PFSK-1 (cell line): ENCODE results near the gene GTPBP3.
A peak's percentile ranks its signal among the peaks of the same experiment; 100 is the strongest.

Experiments
- FOXP2 ChIP-seq: optimal IDR thresholded peaks from 2 replicates; pipeline ENCODE3; 2011; ENCODE audit warnings: borderline replicate concordance, control low read depth, inconsistent platforms; ENCODE audit not compliant: insufficient read depth; ENCODE audit errors: extremely low read length, extremely low read depth
- POLR2AphosphoS5 ChIP-seq: IDR thresholded peaks from 2 replicates; pipeline ENCODE4 v1.6.1; 2012; ENCODE audit warnings: low read depth, mild to moderate bottlenecking, control low read depth, low read length, moderate library complexity
- SIN3A ChIP-seq: IDR thresholded peaks from 2 replicates; pipeline ENCODE4 v1.6.1; 2012; ENCODE audit warnings: mild to moderate bottlenecking, low read length, moderate library complexity, borderline replicate concordance; ENCODE audit not compliant: insufficient read depth
- TAF1 ChIP-seq: IDR thresholded peaks from 2 replicates; pipeline ENCODE4 v1.6.1; 2012; ENCODE audit warnings: low read length, control low read depth, borderline replicate concordance; ENCODE audit not compliant: insufficient read depth
- TF ChIP-seq, protein P1 (sequence below), 2 experiments: IDR thresholded peaks; 2 replicates each; pipeline versions ENCODE4 v1.6.1 to v1.8.0; 2011 to 2012; ENCODE audit warnings: low read depth in 2 of 2, low read length in 2 of 2, control low read depth in 1 of 2, inconsistent platforms in 1 of 2, mild to moderate bottlenecking in 1 of 2, moderate library complexity in 1 of 2; ENCODE audit not compliant: insufficient read depth in 1 of 2

GTPBP3 gene

DNA sequence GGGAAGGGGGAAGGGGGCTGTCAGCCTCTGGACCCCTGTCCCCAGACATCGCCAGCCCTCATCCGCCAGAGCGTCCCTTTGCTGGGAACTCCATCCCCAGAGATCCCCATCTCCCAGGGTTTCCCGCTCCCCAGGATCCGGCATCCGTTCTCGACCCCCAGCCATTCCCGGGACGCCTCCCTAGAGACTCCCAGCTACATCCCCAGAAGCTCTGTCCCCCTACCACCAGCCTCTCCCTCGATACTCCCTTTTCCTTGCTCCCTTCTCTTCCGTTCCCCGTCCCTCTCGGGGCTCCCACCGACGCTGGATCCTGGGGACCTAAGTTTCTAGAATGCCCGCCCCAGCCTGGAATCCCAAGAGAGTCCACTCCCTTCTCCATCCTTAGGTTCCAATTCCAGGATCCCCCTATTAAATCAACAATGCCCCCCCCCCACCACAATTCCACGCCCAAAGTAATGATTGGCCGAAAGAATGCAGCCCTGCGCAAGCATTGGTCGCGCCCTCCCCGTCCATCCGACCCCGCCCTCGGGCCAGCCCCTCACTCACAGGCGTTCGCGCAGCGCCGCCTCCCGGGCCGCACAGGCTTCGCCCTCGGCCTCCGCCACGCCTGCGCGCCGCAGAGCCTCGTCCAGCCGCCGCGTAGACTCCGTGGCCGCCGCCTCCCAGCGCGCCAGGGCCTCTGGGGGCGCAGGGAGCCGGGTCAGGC, 53.5 kb downstream of the GTPBP3 start:
- TF ChIP-seq SIN3A (no peak), POLR2AphosphoS5 (no peak; the same call in 1 of the 2 replicates), FOXP2 (peak; percentile 88), TAF1 (no peak)

DNA sequence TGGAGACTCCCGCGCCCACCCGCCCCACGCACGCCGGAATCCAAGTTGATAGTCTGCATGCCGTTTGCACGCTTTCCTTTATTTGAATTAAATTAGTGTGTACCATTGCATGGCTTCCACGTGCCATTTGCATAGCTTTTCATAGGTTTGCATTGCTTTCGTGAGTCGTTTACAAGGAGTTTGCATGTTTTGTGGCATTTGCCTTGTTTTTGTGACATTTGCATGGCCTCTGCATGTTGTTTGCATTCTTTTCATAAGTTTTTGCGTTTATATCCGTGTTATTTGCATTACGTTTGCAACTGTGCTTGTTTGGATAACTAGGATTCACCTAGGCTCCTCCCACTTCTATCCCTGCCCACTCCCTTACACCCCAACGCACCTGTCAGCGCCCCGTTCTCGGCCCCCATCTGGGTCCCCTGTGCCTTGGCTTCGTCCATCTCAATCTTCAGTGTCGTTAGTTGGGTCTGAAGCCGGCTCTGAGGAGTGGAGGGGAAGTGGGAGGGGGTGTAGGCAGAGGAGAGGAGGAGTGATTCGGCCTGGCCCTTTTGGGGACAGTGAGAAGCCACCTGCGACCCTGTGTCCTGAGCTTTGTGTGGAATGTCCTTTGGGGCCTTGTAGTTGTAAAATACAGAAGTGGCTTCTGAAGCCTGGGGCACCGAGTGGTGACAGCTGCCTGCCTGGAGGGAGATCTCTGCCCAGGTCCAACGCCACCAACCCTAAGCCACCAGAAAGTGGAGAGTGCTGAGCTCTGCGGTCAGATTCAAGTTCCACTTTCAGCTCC, 54.2 kb downstream of the GTPBP3 start:
- TF ChIP-seq, protein P1, sequence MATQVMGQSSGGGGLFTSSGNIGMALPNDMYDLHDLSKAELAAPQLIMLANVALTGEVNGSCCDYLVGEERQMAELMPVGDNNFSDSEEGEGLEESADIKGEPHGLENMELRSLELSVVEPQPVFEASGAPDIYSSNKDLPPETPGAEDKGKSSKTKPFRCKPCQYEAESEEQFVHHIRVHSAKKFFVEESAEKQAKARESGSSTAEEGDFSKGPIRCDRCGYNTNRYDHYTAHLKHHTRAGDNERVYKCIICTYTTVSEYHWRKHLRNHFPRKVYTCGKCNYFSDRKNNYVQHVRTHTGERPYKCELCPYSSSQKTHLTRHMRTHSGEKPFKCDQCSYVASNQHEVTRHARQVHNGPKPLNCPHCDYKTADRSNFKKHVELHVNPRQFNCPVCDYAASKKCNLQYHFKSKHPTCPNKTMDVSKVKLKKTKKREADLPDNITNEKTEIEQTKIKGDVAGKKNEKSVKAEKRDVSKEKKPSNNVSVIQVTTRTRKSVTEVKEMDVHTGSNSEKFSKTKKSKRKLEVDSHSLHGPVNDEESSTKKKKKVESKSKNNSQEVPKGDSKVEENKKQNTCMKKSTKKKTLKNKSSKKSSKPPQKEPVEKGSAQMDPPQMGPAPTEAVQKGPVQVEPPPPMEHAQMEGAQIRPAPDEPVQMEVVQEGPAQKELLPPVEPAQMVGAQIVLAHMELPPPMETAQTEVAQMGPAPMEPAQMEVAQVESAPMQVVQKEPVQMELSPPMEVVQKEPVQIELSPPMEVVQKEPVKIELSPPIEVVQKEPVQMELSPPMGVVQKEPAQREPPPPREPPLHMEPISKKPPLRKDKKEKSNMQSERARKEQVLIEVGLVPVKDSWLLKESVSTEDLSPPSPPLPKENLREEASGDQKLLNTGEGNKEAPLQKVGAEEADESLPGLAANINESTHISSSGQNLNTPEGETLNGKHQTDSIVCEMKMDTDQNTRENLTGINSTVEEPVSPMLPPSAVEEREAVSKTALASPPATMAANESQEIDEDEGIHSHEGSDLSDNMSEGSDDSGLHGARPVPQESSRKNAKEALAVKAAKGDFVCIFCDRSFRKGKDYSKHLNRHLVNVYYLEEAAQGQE (IDR thresholded peaks at IDR 0.05; ENCODE audit: insufficient read depth in 1 of 2, low read depth in 2 of 2, low read length in 2 of 2), result no peak
- TF ChIP-seq POLR2AphosphoS5, result no peak
- TF ChIP-seq TAF1, result no peak
- no peak for TF ChIP-seq FOXP2
- TF ChIP-seq SIN3A, result no peak
